SU-DHL-6 (cell line): ENCODE results near the gene FOXE1.

Experiments used
- EZH2phosphoT487 ChIP-seq: fragments of 200-600 bp; sonication (generic), shearing (Covaris generic); conservative IDR thresholded peaks from 2 replicates; pipeline ENCODE4 v1.6.1; 2018; ENCODE audit warnings: mild to moderate bottlenecking, antibody characterized with exemption, low read length, moderate library complexity, mixed read lengths
- TF ChIP-seq, protein P1 (sequence below): fragments of 200-600 bp; sonication (generic); IDR thresholded peaks from one replicate; pipeline ENCODE4 v1.5.1; 2017; ENCODE audit warnings: antibody characterized with exemption, mild to moderate bottlenecking, low read length, moderate library complexity; ENCODE audit not compliant: insufficient read depth, poor library complexity, severe bottlenecking

DNA sequence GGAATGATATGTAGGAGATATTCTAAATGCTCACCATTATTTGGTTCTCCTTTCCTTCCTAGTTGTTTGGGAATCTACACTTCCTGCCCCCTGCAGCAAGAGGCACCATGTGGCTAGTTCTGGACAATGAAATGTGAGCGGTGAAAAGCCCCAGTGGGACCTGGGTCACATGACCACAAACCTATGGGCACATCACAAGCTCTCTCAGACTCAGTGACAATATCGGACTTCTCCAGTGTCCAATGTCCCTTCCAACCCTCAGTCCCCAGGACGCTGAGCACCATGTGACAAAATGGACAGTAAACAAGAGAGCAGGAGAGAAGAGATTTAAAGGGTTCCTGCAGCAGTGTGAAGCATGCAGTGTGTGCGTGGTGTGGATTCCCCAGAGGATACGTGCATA is 44.6 kb upstream of the FOXE1 start:
- TF ChIP-seq, protein P1, sequence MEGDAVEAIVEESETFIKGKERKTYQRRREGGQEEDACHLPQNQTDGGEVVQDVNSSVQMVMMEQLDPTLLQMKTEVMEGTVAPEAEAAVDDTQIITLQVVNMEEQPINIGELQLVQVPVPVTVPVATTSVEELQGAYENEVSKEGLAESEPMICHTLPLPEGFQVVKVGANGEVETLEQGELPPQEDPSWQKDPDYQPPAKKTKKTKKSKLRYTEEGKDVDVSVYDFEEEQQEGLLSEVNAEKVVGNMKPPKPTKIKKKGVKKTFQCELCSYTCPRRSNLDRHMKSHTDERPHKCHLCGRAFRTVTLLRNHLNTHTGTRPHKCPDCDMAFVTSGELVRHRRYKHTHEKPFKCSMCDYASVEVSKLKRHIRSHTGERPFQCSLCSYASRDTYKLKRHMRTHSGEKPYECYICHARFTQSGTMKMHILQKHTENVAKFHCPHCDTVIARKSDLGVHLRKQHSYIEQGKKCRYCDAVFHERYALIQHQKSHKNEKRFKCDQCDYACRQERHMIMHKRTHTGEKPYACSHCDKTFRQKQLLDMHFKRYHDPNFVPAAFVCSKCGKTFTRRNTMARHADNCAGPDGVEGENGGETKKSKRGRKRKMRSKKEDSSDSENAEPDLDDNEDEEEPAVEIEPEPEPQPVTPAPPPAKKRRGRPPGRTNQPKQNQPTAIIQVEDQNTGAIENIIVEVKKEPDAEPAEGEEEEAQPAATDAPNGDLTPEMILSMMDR, result no peak
- TF ChIP-seq EZH2phosphoT487, result no peak
